Vagina (tissue), 2 donors: Measurements from ENCODE around the gene KLB. TPM values are rescaled to one million over a fixed set of nuclear protein-coding genes. Genes with fewer than 3 reads are reported as not detected.

ENCODE experiments used
- DNase-seq, 2 donors: peaks; one replicate each; pipeline ENCODE4 v3.0.0-alpha.2; 2017; ENCODE audit errors: extremely low spot score in 2 of 2
- H3K27ac ChIP-seq: fragments of 200-600 bp; sonication (generic); one replicate; pipeline ENCODE4 v1.5.1; 2019
- H3K27me3 ChIP-seq: fragments of 200-600 bp; sonication (generic); one replicate; pipeline ENCODE4 v1.5.1; 2019
- H3K36me3 ChIP-seq, 2 donors: fragments of 200-600 bp; sonication (generic); one replicate each; pipeline ENCODE4 v1.5.1; 2017 to 2019
- H3K4me1 ChIP-seq: fragments of 200-600 bp; sonication (generic); one replicate; pipeline ENCODE4 v1.5.1; 2019
- H3K4me3 ChIP-seq, 2 donors: fragments of 200-600 bp; sonication (generic); 1 replicate in 1 of 2; 2 replicates in 1 of 2; pipeline ENCODE4 v1.5.1; 2016 to 2019
- H3K9me3 ChIP-seq: fragments of 200-600 bp; sonication (generic); one replicate; pipeline ENCODE4 v1.5.1; 2019
- CTCF ChIP-seq, 3 experiments: fragments of 450-650 bp in 2 of 3; fragments of 200-600 bp in 1 of 3; sonication (generic) in 1 of 3; IDR thresholded peaks; one replicate each; pipeline ENCODE4 v1.5.1; 2017 to 2019; ENCODE audit warnings: antibody characterized with exemption in 3 of 3, mild to moderate bottlenecking in 2 of 3, moderate library complexity in 2 of 3
- POLR2A ChIP-seq, 2 donors: fragments of 450-650 bp; IDR thresholded peaks; one replicate each; pipeline ENCODE4 v1.6.1; 2017; ENCODE audit warnings: antibody characterized with exemption in 2 of 2, mild to moderate bottlenecking in 2 of 2, moderate library complexity in 2 of 2
- POLR2AphosphoS5 ChIP-seq, 2 donors: sonication (generic); formaldehyde crosslinking; IDR thresholded peaks; one replicate each; pipeline ENCODE4 v1.9.0; 2017; ENCODE audit warnings: antibody characterized with exemption in 2 of 2, mild to moderate bottlenecking in 2 of 2, low read depth in 1 of 2; ENCODE audit not compliant: insufficient read depth in 1 of 2
- intact Hi-C: fragments of 100-400 bp; cut with DNase I; formaldehyde crosslinking; loops from one replicate; pipeline ENCODE4 v1.15.1; 2023
- total RNA-seq: library from RNA; depleted of rRNA; stranded (reverse); fragments of >200 nt; gene quantifications from one replicate; pipeline ENCODE4 v1.2.3, GENCODE V29; 2016

Gene KLB
- total RNA-seq, 1 donor from 2014 or later, result 1.2 TPM

- intact Hi-C loops, result no loop called here
- Histone ChIP-seq H3K9me3 (no peaks in the 10 kb centered on the region), H3K27me3 (no peaks in the 10 kb centered on the region), H3K36me3 (no peaks in the 10 kb centered on the region), H3K27ac (no peak overlapping the region), H3K4me1 (no peaks in the 10 kb centered on the region), H3K4me3 (no peak overlapping the region)
- DNase-seq, result no peak
- TF ChIP-seq CTCF (IDR thresholded peaks at IDR 0.05) (no peak), POLR2AphosphoS5 (IDR thresholded peaks at IDR 0.05; ENCODE audit: insufficient read depth in 1 of 2, low read depth in 1 of 2) (no peak), POLR2A (IDR thresholded peaks at IDR 0.05) (no peak)
Measured at GRCh38 chr4:39435659-39436563, 29.2 kb downstream of the KLB start.

- no peaks in the 10 kb centered on the region for H3K36me3 ChIP-seq
- DNase-seq, result no peak
- no peaks in the 10 kb centered on the region for H3K27me3 ChIP-seq
- no peaks in the 10 kb centered on the region for H3K9me3 ChIP-seq
- H3K4me1 ChIP-seq, result peaks cover 2% of the 10 kb centered on the region
- no peak overlapping the region for H3K4me3 ChIP-seq
- H3K27ac ChIP-seq, result no peak overlapping the region
- intact Hi-C loops, result no loop called here
- TF ChIP-seq CTCF (IDR thresholded peaks at IDR 0.05) (no peak), POLR2A (IDR thresholded peaks at IDR 0.05) (no peak), POLR2AphosphoS5 (IDR thresholded peaks at IDR 0.05; ENCODE audit: insufficient read depth in 1 of 2, low read depth in 1 of 2) (no peak)
Measured at GRCh38 chr4:39441593-39441992, 34.9 kb downstream of the KLB start.

GRCh38 chr4:39442998-39443397 lies 36.3 kb downstream of the KLB start:
- Histone ChIP-seq H3K4me3 (no peak overlapping the region), H3K36me3 (no peaks in the 10 kb centered on the region), H3K27me3 (no peaks in the 10 kb centered on the region), H3K27ac (no peak overlapping the region), H3K9me3 (no peaks in the 10 kb centered on the region), H3K4me1 (peaks cover 14% of the 10 kb centered on the region)
- DNase-seq, result no peak
- intact Hi-C loops, result no loop called here
- TF ChIP-seq CTCF (IDR thresholded peaks at IDR 0.05), result no peak

- Histone ChIP-seq H3K4me1 (peaks cover 14% of the 10 kb centered on the region), H3K4me3 (peak overlapping the region; percentile 37 to 47), H3K27me3 (no peaks in the 10 kb centered on the region), H3K27ac (no peak overlapping the region), H3K9me3 (no peaks in the 10 kb centered on the region), H3K36me3 (no peaks in the 10 kb centered on the region)
- no peak for DNase-seq
- intact Hi-C loops, result no loop called here
- TF ChIP-seq POLR2AphosphoS5 (IDR thresholded peaks at IDR 0.05; ENCODE audit: insufficient read depth in 1 of 2, low read depth in 1 of 2) (no peak), POLR2A (IDR thresholded peaks at IDR 0.05) (no peak), CTCF (IDR thresholded peaks at IDR 0.05) (no peak)
Measured at GRCh38 chr4:39446483-39446841, 39.7 kb downstream of the KLB start.

- intact Hi-C loops, result no loop called here
- TF ChIP-seq POLR2AphosphoS5 (IDR thresholded peaks at IDR 0.05; ENCODE audit: insufficient read depth in 1 of 2, low read depth in 1 of 2), result peak in 1 of 2 donors; percentile 56
- no peak for TF ChIP-seq POLR2A (IDR thresholded peaks at IDR 0.05)
- peak in 1 of 3 experiments; percentile 16 for TF ChIP-seq CTCF (IDR thresholded peaks at IDR 0.05)
- no peaks in the 10 kb centered on the region for H3K9me3 ChIP-seq
- peak overlapping the region; percentile 37 to 47 for H3K4me3 ChIP-seq
- peaks cover 0 to 2% of the 10 kb centered on the region in 2 donors for H3K36me3 ChIP-seq
- peaks cover 14% of the 10 kb centered on the region for H3K4me1 ChIP-seq
- no peak for DNase-seq
- no peaks in the 10 kb centered on the region for H3K27me3 ChIP-seq
- H3K27ac ChIP-seq, result no peak overlapping the region
Measured at GRCh38 chr4:39446842-39447573, 40.3 kb downstream of the KLB start.
